Suprapubic skin (tissue), 4 donors: Measurements from ENCODE around the gene HOXA5. TPM values are rescaled to one million over a fixed set of nuclear protein-coding genes. Genes with fewer than 3 reads are reported as not detected.
A peak's percentile ranks its signal among the peaks of the same experiment; 100 is the strongest.

Source experiments
- DNase-seq, 2 donors: peaks; one replicate each; pipeline ENCODE4 v3.0.0-alpha.2; 2019; ENCODE audit warnings: low spot score in 2 of 2
- H3K27ac ChIP-seq: fragments of 200-600 bp; sonication (generic); one replicate; pipeline ENCODE4 v1.5.1; 2019
- H3K27me3 ChIP-seq: fragments of 200-600 bp; sonication (generic); one replicate; pipeline ENCODE4 v1.5.1; 2019
- H3K36me3 ChIP-seq: fragments of 200-600 bp; sonication (generic); one replicate; pipeline ENCODE4 v1.5.1; 2019
- H3K4me1 ChIP-seq: fragments of 200-600 bp; sonication (generic); one replicate; pipeline ENCODE4 v1.5.1; 2019
- H3K4me3 ChIP-seq: fragments of 200-600 bp; sonication (generic); one replicate; pipeline ENCODE4 v1.5.1; 2019; ENCODE audit warnings: mild to moderate bottlenecking
- H3K9me3 ChIP-seq: fragments of 200-600 bp; sonication (generic); one replicate; pipeline ENCODE4 v1.5.1; 2019
- EP300 ChIP-seq: sonication (generic); formaldehyde crosslinking; IDR thresholded peaks from one replicate; pipeline ENCODE4 v1.6.1; 2017; ENCODE audit warnings: antibody characterized with exemption
- POLR2A ChIP-seq, 2 donors: fragments of 450-650 bp; IDR thresholded peaks; one replicate each; pipeline ENCODE4 v1.6.1; 2017; ENCODE audit warnings: antibody characterized with exemption in 2 of 2, mild to moderate bottlenecking in 2 of 2, moderate library complexity in 2 of 2
- POLR2AphosphoS5 ChIP-seq, 3 donors: sonication (generic); formaldehyde crosslinking; IDR thresholded peaks; one replicate each; pipeline ENCODE4 v1.6.1; 2017; ENCODE audit warnings: antibody characterized with exemption in 3 of 3
- WGBS: methylation state at CpG from one replicate; pipeline ENCODE4 v1.1.5; 2018; 5-methylcytosine and 5-hydroxymethylcytosine counted together
- total RNA-seq, 4 donors: library from RNA; depleted of rRNA; stranded (reverse); fragments of >200 nt; gene quantifications; one replicate each; pipeline ENCODE4 v1.1.0, GENCODE V29; 2016
- TF ChIP-seq, protein P1 (sequence below), 2 donors: fragments of 200-600 bp in 1 of 2; fragments of 450-650 bp in 1 of 2; sonication (generic) in 1 of 2; IDR thresholded peaks; one replicate each; pipeline ENCODE4 v1.5.1; 2016 to 2019; ENCODE audit warnings: antibody characterized with exemption in 2 of 2, mild to moderate bottlenecking in 1 of 2, moderate library complexity in 1 of 2

HOXA5 gene
- total RNA-seq, 4 donors from 2014 or later, result 4.7 to 16.3 (median 14.6) TPM

DNA sequence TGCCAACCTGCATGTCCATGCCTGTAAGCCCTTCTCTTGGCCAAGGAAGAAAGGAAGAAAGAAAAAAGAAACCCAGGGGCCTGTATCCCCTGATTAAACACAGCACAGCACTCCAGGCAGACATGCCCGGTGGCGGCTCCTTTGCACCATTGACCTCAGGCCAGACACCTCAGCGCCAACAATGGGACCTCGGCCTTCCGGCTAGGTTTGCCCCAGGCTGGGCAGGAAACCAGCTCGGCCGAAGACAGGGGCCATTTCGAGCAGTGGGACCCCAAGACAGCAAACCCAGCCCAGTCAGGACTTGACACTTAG lies 27.8 kb upstream of the HOXA5 start:
- Histone ChIP-seq H3K27me3 (peaks cover 20% of the 10 kb centered on the region), H3K4me3 (peak overlapping the region; percentile 84), H3K36me3 (no peaks in the 10 kb centered on the region), H3K9me3 (no peaks in the 10 kb centered on the region), H3K27ac (peak overlapping the region; percentile 94), H3K4me1 (peaks cover 87% of the 10 kb centered on the region)
- peak in 1 of 2 donors; percentile 65 for DNase-seq
- TF ChIP-seq, protein P1, sequence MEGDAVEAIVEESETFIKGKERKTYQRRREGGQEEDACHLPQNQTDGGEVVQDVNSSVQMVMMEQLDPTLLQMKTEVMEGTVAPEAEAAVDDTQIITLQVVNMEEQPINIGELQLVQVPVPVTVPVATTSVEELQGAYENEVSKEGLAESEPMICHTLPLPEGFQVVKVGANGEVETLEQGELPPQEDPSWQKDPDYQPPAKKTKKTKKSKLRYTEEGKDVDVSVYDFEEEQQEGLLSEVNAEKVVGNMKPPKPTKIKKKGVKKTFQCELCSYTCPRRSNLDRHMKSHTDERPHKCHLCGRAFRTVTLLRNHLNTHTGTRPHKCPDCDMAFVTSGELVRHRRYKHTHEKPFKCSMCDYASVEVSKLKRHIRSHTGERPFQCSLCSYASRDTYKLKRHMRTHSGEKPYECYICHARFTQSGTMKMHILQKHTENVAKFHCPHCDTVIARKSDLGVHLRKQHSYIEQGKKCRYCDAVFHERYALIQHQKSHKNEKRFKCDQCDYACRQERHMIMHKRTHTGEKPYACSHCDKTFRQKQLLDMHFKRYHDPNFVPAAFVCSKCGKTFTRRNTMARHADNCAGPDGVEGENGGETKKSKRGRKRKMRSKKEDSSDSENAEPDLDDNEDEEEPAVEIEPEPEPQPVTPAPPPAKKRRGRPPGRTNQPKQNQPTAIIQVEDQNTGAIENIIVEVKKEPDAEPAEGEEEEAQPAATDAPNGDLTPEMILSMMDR (IDR thresholded peaks at IDR 0.05), result no peak
- no peak for TF ChIP-seq EP300
- TF ChIP-seq POLR2AphosphoS5 (IDR thresholded peaks at IDR 0.05), result no peak
- no peak for TF ChIP-seq POLR2A (IDR thresholded peaks at IDR 0.05)
- 13% methylated on average over 8 of the region's 8 CpGs for WGBS

DNA sequence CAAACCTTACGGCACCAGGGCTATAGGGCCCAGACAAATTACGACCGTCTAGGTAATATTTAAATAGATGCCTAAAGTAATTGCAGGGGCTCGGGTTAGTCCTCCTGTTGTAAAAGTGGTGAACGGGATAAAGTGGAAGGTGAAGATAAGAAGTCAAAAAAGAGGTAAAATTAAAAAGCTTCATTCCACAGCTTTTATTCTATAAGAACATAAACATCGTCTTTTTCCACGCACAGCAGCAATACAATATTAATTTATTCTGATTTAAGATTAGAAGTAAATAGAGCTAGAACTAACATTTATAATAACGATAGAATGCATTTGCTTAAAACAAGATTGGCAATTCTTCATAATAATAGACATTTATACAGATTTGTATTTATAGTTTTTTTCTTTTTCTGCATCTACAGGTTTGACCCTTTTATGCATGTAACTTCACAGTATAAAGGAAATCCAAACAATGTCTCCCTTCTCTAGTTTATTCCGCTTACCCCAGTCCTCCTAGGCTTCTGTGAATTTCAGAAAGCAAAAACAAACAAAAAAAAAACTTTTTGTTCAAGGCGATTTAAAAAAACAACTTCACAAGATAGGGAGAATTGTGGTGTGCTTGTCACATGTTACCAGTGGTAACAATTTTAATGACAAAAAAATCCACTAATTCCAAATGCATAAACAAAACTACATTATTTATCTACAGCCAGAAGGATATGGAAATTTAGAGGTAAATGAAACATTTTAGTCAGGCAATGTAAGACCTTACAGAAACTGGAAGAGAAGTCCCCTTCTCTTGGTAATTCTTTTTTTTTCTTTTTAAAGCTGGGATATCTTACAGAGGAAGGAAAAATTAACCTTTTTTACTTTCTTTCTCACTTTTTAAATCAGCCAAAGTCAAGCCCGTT lies 27.2 kb upstream of the HOXA5 start:
- peaks cover 90% of the 10 kb centered on the region for H3K4me1 ChIP-seq
- peak overlapping the region; percentile 97 for H3K27ac ChIP-seq
- H3K9me3 ChIP-seq, result no peaks in the 10 kb centered on the region
- TF ChIP-seq EP300 (no peak), POLR2AphosphoS5 (IDR thresholded peaks at IDR 0.05) (no peak), POLR2A (IDR thresholded peaks at IDR 0.05) (no peak)
- TF ChIP-seq, protein P1 (IDR thresholded peaks at IDR 0.05), result no peak
- 26% methylated on average over 11 of the region's 11 CpGs for WGBS
- peaks cover 23% of the 10 kb centered on the region for H3K27me3 ChIP-seq
- no peaks in the 10 kb centered on the region for H3K36me3 ChIP-seq
- peak overlapping the region; percentile 84 for H3K4me3 ChIP-seq
- no peak for DNase-seq

DNA sequence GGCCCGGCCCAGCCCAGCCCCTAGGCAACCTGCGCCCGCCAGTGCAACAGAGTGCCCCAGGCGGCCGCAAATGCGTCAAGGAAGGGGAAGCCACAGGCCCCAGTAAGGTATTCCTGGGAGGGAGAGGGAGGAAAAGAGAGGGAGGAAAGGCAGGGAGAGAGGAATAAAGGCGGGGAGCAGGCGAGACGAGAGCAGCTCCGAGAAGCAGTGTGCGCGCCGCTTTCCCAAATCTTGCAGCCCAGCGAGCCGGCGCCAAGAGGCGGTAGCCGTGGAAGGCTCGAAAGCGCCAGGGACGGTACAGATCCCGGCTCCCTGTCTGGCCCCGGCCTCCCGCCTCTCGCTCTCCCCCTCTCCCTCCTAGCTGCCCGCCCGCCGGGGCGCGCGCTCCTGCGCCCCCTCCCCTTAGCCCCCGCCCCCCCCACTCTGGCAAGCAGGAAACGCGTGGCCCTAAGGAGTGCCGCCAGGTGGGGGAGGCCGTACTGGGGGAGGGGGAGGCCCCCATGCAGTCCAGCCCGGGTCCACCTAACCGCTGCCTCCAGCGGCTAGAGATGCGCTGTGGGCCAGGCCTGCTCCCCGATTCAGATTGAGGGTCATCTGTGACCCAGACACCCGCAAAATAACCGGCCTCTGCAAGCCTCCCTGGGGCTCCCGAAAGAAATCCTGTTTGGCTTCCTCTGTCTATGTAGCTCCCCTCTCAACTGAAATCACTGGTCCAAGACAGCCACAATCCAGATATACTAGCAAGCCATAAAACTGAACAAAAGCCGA lies 26.4 kb upstream of the HOXA5 start:
- no peaks in the 10 kb centered on the region for H3K9me3 ChIP-seq
- H3K27me3 ChIP-seq, result peaks cover 23% of the 10 kb centered on the region
- peak in 1 of 2 donors; percentile 68 for DNase-seq
- peak in 2 of 3 donors; percentile 10 to 13 for TF ChIP-seq POLR2AphosphoS5 (IDR thresholded peaks at IDR 0.05)
- TF ChIP-seq, protein P1 (IDR thresholded peaks at IDR 0.05), result no peak
- TF ChIP-seq POLR2A (IDR thresholded peaks at IDR 0.05), result no peak
- TF ChIP-seq EP300, result no peak
- no peaks in the 10 kb centered on the region for H3K36me3 ChIP-seq
- H3K4me3 ChIP-seq, result peak overlapping the region; percentile 84
- 3% methylated on average over 27 of the region's 46 CpGs for WGBS
- peaks cover 87% of the 10 kb centered on the region for H3K4me1 ChIP-seq
- peak overlapping the region; percentile 97 for H3K27ac ChIP-seq

DNA sequence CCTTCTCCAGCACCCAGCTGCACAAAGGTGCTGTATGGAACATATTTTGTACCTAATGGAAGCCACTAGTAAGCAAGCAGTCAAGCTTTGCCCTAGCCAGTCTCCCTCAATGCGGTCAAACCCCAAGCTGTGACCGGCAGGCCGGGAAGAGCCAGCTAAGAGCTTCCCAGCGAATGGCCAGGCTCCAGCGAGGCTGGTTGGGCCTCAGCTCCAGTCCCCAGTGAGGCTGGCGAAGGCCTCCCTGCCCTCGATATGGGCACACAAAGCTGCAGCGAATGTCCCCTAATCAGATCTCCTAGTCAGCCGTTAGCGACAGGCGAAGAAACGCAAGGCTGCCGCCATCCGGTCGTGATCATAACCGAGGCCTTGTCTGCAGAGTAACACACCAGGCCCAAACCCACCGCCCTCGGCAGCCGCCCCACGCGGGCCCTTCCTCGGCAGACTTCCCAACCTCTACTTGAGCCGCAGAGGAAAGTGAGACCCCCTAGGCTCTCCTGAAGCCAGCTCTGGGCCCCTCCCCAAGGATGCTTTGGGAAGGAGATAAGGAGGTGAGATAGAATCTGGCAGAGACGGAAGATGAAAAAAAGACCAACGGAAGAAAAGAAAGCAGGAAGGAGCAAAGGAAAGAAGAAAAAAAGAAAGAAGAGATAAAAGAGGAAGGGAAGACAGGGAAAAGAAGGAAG lies 24.9 kb upstream of the HOXA5 start:
- Histone ChIP-seq H3K9me3 (no peaks in the 10 kb centered on the region), H3K36me3 (no peaks in the 10 kb centered on the region), H3K27me3 (peaks cover 20% of the 10 kb centered on the region), H3K4me1 (peaks cover 84% of the 10 kb centered on the region), H3K27ac (peak overlapping the region; percentile 97), H3K4me3 (peak overlapping the region; percentile 84)
- peak in 1 of 2 donors; percentile 79 for DNase-seq
- WGBS, result 23% methylated on average over 17 of the region's 25 CpGs
- peak in 2 of 3 donors; percentile 6 to 52 for TF ChIP-seq POLR2AphosphoS5 (IDR thresholded peaks at IDR 0.05)
- TF ChIP-seq POLR2A (IDR thresholded peaks at IDR 0.05), result no peak
- TF ChIP-seq, protein P1 (IDR thresholded peaks at IDR 0.05), result no peak
